HG03469 (cell line): Measurements from ENCODE around the gene DDR2.

Experiments used
- ATAC-seq: cut with Tn5 transposase; IDR thresholded peaks from one replicate; pipeline ENCODE4 v1.9.1; 2021; ENCODE audit warnings: mild to moderate bottlenecking, moderate library complexity, moderate number of reproducible peaks; ENCODE audit not compliant: unreplicated experiment

Gene DDR2

DNA sequence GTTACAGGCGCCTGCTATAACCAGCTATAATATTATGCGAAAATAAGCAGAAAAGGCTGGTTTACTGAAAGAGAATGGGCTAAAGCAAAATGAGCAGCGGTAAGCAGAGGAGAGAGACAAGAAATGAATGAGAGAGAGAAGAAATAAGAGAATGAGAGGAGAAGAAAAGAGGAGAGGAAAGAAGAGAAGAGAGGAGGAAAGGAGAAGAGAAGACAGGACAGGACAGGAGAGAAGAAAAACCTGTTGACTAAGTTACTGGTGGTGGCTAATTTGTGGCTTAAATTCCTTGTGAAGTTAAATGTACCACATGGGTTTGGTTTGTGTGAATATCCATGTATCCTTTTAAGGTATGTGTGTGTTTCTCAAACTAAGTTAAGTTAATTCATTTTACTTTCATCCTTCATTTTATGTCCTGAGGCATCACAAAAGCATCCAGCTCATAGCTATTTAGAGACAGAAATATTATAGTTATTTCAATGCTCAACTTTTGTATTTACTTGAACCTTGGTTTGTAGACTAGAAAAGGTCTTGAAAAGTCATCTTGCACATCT is 3.1 kb upstream of the DDR2 start:
- no peak for ATAC-seq

DNA sequence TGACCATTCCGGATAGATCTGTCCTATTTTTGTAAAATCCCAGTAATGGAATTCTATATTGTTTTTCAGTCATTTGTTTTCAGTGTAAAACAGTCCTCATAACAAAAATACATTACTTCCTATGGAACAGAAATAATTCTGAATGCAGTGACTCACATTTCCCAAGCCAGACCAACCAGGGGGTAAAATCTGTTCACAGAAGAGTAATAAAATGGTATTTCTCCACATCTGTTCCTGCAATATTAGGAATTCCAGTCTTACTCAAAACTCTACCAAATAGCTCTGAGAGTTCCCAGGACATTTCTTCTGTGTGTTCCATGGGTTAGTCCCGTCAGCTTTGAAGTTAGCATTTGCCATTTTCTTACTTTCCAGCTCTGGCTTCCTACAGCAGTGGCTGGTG is 2.6 kb upstream of the DDR2 start:
- ATAC-seq, result no peak

DNA sequence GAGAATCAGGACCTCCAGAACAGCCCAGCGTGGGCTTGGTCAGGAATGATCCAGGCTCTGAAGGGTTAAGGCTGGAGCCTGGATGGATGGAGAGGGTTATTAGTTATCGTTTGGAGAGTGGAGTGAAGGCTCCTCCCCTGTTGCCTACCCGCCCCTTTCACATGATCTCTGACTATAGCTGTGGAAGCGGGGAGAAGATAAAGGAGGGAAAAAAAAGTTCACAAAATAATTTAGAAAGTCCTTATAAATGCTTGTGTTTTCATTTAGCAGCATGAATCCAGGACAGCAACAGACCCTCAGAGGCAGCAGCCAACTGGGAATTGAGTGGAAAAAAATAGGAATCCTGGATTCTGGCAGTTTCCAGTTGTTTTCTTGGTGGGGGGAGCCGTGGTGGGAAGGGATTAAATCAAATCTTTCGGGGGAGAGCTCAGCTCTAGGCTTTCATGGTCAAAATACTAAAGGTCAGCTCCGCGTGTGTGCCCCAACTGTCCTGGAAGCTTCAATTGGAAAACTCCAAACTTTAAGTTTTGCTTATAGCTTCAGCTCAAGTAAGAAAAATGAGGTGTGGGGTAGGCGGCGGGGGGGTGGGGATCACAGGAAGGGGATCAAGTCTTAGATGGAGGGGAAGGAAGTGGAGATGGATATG is 595 bp upstream of the DDR2 start:
- ATAC-seq, result no peak

DNA sequence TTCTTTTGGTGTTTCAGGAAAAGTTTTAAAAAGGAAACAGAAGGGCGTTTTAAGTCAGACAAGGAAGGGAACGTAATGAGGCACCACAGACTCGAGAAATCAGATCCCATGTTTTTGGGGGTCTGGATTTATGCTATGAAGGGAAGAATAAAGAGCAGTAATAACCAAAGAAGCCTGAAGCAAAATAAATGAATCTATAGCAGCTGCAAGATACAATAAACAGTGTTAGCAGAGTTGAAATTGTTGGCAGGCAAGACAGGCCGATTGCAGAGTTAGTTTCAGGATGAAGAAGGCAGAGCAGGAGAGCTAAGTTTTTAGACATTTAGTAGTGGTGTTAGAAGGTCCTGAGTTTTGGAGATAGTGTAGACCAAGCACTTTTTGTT is 425 bp downstream of the DDR2 start:
- ATAC-seq, result no peak

DNA sequence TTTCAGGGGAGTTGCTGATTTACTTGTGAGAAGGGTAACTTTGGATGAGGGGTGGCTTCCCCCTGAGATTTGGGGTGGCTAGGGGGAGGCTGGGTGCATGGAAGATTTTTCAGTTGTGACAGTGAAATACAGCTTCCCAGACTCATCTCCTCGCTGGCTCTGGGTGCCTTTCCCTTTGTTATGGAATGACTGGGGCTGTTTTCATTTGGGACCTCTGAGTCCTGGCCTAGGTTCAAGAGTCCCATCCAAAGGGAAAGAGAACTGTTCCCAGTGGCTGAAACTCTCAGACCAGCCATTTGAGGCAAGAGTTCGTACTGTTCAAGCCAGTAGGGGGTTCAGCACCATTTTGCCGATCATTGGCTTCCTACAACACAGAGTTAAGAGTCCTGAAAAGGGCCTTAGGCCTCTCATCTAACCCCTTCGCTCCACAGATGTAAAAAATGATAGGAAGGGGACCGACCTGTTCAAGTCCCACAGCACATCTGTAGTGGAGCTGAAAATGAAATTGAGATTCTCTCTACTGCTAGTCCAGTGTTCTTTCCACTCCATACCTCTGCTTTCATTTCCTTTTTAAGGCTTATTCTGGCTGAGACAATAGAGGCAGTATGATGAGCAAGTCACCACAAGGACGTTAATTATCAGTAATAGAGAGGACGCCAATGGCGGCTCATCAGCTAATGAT is 958 bp downstream of the DDR2 start:
- ATAC-seq, result no peak

DNA sequence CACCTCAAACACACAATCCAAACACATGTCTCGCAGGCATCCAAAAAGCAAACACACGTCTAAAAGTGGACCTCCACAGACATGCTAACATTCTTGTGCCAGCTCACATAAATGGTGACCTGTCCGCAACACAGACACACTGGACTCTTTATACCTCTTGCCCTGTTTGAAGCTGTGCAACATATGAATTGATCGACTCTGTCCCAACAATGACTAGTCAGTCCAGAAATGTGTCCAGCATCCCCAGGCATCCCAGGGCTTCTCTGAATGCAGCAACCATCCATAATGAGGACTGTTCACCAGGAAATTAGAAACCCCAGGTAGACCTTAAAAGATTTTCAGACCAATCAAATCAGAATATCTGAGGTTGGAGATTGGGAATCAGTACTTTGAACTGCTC is 3.2 kb downstream of the DDR2 start:
- no peak for ATAC-seq

DNA sequence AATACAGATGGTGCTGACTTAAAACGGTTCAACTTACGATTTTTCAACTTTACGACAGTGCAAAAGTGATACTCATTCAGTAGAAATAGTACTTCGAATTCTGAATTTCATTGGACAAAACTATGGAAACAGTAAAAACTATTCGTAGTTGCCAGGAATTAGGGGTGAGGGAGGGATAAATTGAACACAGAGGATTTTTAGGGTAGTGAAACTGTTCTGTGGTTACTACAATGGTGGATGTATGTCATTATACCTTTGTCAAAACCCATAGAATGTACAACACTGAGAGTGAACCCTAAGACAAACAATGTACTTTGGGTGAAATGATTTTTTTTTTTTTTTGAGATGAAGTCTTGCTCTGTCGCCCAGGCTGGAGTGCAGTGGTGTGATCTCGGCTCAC is 7.5 kb downstream of the DDR2 start:
- ATAC-seq, result peak; percentile 50

DNA sequence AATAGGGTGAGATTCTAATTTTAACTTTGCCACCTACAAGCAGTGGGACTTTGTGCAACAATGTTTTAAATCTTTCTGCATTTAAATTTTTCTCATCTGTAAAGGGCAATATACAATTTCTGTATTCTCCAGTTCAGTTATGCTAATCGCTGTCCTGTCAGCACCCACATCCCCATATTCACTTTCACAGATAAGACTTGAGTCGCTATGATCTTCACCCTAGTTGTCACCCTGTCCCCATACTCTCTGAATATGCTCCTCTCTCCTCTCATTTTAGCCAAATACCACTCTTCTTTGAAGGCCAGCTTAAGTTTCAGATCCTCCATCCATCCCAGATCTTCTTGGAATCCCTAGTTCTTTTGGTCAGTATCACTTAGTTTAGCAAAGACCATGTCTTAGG is 8.8 kb downstream of the DDR2 start:
- ATAC-seq, result no peak

DNA sequence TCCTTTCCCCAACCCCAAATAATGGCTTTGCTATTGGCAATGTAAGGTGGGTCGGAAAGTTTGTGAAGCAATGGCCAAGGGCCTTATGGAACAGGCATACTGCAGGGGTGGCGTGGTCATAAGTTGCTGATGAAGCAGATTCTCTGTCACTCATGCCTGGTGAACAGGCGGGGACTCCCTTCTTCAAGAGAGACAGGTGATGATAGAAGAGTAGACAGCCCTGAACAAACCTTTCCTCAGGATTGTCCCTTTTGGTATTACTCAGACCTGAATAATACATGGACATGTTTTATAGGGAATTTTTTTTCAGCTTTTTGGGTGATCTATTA is 12.7 kb downstream of the DDR2 start:
- ATAC-seq, result no peak

DNA sequence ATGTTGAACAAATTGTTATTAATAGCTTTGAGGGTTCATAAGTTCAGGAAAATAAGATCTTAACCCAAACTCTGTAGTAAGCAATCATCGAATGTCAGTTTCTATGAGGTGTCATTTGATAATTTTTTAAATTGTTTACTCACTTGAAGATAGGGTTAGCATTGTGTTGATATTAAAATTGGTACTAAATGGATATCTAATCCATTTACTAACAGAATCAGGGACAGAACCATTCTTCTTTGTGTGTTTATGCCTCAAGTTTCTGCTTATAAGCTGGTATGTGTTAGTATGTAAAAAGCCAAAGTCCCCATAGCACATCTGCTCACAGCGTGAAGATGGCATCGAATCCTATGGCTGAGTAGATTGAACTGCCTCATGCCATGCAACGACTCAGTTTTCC is 13.4 kb downstream of the DDR2 start:
- ATAC-seq, result no peak

DNA sequence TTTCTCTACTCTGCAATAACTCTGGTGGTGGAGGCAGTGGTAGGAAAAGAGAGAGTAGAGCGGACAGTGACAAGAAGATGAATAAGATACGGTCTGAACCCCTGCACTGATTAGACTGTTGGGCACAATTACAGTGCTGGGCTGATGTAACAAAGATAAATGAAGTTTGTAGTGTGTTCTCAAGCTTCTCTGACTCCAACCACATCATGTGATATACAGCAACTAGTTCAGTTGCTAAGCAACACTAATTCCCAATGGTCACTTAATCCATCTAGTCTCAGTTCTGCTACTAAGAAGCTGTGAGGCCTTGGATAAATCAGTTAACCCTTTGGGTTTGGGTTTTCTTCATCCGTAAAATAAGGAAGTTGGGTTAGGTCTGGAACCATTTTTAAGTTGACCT is 17.3 kb downstream of the DDR2 start:
- ATAC-seq, result no peak

DNA sequence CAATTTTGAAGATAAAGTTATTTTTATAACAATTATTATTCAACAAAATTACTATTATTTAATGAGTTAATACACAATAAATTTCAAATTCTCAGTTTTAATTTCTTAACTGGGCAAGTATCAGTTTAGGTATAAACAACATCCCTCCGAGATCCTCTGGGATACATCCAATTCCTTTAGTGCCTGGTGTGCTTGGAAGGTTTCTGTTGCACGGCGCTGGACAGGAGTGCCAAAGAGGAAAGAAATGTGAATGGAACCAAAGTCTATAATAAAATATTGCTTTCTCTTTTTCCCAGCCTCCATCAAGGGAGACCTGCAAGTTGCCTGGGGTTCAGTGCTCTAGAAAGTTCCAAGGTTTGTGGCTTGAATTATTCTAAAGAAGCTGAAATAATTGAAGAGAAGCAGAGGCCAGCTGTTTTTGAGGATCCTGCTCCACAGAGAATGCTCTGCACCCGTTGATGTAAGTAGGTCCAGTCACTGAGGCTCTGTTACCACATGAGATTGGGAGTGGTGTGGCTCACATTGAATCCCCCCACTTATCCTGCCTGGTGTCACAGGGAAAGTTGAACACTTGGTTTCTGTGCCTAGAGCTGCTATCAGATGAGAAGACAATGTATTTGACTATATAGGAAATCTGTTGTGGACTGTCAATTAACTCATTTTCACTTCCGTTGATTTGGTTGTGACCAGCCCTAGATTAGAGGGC is 22.8 kb downstream of the DDR2 start:
- no peak for ATAC-seq

DNA sequence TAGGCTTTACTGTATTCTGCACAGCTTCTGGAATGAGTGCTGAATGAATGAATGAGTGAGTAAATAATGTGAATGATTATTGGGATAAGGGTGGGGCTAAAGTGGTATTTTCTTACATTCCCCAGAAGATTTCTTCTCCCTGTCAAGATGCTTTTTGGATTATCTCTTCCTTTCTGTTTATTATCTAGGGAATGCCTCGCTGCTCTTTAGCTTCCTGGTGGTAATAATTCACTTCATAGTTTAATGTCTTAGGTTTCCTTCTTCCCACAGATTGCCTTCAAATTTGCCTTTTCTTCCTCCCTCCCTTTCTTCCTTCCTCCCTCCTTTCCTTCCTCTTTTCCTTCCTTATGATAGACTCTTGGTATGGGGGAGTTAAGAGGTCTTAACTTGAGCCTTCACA is 24.0 kb downstream of the DDR2 start:
- no peak for ATAC-seq

DNA sequence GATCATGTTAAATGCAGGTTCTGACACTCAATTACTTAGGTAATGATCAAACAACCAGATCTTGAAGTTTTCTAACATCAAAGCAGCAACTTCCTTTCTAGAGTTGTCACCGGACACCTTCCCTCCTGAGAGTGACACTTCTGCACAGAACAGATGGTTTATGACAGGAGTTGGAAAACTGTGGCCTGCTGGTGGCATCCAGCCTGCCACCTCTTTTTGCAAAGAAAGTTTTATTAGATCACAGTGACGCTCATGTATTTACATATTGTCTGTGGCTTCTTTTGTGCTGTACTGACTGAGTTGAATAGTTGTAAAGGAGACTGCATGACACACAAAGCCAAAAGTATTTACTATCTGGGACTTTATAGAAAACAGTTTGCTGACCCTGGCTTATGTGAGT is 28.3 kb downstream of the DDR2 start:
- no peak for ATAC-seq

DNA sequence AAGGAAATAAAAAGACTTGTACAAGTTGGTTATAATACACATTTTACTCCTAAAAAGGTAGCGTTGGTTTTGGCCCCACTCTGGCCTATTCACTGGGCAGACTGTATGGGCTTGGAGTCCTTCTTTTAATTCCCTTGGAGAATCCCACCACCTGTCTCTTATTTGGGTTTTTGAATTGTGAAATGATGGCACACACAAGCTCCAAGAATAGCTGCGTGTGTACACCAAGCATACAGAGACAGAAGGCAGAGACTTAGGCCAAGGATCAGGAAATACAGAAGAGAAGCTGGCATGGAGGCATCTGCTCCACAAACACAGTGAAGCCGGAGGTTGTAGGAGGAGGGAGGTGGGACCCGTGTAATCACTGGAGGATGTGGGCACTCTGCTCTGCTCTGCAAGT is 29.1 kb downstream of the DDR2 start:
- no peak for ATAC-seq

DNA sequence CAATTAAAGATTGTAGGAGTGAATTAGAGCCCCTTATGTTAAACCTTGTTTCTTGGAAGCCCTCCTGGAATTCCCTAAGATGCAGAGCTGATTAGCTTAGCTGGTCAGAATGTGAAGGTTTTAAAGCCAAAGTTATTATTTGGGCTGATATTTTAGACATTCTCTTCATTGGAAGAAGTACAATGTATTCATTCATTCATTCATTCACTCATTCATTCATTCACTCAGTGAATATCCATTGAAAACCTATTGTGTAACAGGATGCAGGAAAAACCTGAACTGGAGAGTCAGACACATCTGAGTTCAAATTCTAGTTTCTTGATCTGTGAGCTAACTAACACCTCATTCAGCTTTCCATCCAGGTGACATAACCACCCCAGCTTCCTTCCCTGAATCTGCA is 29.7 kb downstream of the DDR2 start:
- no peak for ATAC-seq

DNA sequence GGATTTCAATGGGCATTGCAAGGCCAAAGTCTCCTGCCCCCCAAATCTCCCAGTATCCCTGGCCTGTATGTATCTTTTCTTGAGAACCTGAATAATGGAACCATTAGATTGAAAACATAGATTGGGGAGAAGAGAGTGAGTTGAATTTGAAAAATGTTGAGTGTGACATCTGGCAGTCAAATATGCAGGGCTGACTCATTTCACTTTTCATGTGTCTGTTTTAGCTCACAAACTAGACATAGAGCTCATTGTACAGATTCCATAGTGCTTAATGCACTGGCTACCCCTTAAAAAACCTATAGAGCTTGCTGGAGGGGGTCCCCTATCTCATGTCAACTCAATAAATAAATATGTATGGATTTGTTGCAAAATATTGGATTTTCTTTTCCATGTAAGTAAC is 30.8 kb downstream of the DDR2 start:
- no peak for ATAC-seq

DNA sequence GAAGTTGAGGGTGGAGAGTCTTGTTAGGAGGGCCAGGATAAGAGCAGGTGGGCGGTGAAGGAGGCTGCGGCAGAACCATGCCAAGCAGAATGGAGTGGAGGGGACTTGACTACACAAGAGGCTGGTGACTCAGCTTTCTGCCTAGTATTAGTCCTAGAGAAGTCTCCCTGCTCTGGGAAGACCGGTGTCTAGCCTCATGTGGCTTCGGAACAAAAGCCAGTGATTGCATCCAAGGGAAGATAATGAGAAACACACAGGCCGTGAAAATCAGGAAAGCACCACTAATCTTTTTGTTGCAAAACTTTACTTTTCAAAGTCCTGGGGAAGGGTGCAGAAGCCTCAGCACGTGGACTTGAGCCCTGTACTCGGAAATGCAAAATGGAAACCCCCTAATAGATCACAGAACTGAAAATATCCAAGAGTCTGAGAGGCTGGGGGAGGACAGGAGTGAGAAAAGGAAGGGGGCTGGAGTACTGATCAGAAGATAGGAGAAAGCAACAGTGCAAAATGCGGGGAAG is 31.4 kb downstream of the DDR2 start:
- no peak for ATAC-seq

DNA sequence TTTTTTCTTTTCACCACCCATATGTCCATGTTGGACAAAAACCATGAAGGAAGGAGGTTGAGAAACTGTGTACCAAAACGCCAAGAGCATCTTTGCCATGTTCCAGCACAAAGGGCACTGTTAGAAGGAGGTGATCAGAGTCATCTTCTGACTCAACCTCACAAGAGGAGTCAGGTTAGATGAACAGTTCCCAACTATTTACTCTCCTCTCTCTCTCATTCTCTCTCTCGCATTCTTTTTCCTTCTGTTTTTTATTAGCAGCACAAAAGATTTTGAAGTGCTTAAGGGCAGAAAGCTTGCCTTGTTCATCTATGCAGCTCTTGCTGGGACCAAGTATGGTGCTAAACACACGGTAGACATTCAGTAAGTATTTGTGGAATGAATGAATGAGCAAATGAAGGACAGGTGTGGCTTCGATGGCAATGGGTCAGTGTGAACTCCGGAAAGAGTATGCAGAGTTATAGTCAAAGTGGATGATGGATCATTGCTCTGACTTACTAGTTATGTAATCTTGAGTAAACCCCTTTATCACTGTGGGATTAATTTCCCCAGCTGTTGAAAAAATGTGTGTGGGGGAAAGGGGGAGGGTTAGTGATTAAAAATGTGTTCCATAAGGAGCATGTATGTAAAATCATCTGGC is 33.9 kb downstream of the DDR2 start:
- no peak for ATAC-seq

DNA sequence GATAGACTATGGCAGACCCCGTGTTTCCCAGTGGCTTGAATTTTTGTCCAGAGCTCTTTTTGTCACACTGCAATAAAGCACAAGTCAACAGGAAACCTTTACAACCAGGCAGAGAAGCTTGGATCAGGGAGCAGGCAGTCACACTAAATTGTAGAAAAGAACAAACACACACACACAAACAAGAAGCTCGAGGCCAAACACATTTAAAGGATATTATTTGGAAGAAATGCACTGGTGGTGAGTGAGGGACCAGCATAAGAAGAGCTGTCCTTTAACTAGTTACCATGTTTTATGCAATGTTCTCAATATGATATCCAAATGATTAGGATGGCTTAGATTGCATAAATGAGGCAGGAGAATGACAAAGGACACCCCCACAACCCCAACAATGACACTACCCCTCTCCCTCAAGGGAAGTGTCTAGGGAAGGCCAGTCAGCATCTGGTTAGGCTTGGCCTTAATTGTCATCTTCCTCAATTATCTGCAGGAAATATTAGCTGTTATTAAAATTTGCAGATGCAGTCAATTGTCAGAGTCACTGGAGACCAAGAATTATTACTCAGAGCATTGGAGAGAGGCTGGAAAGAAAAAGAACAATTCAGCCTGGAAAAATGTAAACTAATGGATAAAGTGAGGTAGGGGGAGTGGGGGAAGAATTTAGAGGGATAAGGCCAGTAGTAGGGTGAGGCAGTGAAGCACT is 35.3 kb downstream of the DDR2 start:
- no peak for ATAC-seq
